Activated CD4-positive, alpha-beta T cell treated with anti-CD3 and anti-CD28 coated beads for 36 hours (primary cell): ENCODE results near the gene GPR176. TPM values are rescaled to one million over a fixed set of nuclear protein-coding genes. Genes with fewer than 3 reads are reported as not detected.

Experiments used
- ATAC-seq: fragments of 200-7000 bp; cut with Tn5 transposase; one replicate; pipeline ENCODE4 v1.10.0; 2021; ENCODE audit warnings: mild to moderate bottlenecking, moderate library complexity
- CTCF ChIA-PET: fragments of 350-600 bp; sonication (Branson Sonifier 250); formaldehyde crosslinking; loops from one replicate; lab custom pipeline; 2021; ENCODE audit warnings: antibody characterized with exemption; lab: Charles Lee
- POLR2A ChIA-PET: fragments of 350-600 bp; sonication (Branson Sonifier 250); formaldehyde crosslinking; loops from one replicate; lab custom pipeline; 2021; ENCODE audit warnings: antibody characterized with exemption, inconsistent platforms; lab: Charles Lee
- DNase-seq: peaks from one replicate; pipeline ENCODE4 v3.0.0-alpha.2; 2020
- H3K27ac Mint-ChIP-seq: one replicate; pipeline ENCODE4 v1.8.0; 2021; ENCODE audit warnings: mixed read lengths
- H3K27me3 Mint-ChIP-seq: one replicate; pipeline ENCODE4 v1.8.0; 2021; ENCODE audit warnings: mixed read lengths
- H3K36me3 Mint-ChIP-seq: one replicate; pipeline ENCODE4 v1.8.0; 2021; ENCODE audit warnings: low read depth, mixed read lengths
- H3K4me1 Mint-ChIP-seq: one replicate; pipeline ENCODE4 v1.8.0; 2021; ENCODE audit warnings: mixed read lengths
- H3K4me3 Mint-ChIP-seq: one replicate; pipeline ENCODE4 v1.8.0; 2021; ENCODE audit warnings: mild to moderate bottlenecking, moderate library complexity, mixed read lengths
- H3K9me3 Mint-ChIP-seq: one replicate; pipeline ENCODE4 v1.8.0; 2021; ENCODE audit warnings: low read depth, mixed read lengths
- intact Hi-C, 2 experiments: fragments of 100-400 bp; cut with DNase I in 1 of 2; cut with micrococcal nuclease in 1 of 2; formaldehyde crosslinking; loops; one replicate each; pipeline versions ENCODE4 v1.14.2 to v1.15.1; 2022 to 2024; cut with DNase I, micrococcal nuclease
- total RNA-seq, 2 experiments: library from RNA; stranded (reverse); gene quantifications; one replicate each; pipeline ENCODE4 v1.2.3, GENCODE V29; 2021

GPR176 gene
- total RNA-seq, 2 experiments from 2014 or later = 0.14 to 0.30 TPM

DNA sequence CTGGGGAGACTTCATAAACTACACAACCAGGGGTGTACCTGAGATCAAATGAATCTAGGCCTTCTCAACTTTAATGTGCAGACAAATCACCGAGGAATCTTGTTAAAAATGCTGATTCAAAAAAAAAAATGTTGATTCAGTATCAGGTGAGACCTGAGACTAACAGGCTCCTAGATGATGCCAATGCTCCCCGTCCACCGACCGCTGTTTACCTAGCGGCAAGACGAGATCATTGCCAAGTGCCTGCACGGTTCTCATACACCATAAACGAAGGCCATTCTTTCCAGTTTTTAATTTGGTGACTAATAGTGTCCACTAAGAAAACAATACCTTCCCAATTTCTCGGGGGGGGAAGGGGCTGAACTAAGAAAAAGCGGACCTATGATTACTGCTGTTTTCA is 134.9 kb downstream of the GPR176 start:
- CTCF ChIA-PET = interaction anchor here (0.6 to 1.3 kb wide), 13 partner anchors 8 to 490 kb away, joined by 3 to 7 read pairs (median 3); no protein-coding TSS in a partner anchor
- H3K4me1 Mint-ChIP-seq = peaks cover 57% of the 10 kb centered on the region
- DNase-seq = no peak
- H3K36me3 Mint-ChIP-seq = peaks cover 2% of the 10 kb centered on the region
- H3K4me3 Mint-ChIP-seq = no peak overlapping the region
- peak overlapping the region; percentile 56 for H3K27ac Mint-ChIP-seq
- ATAC-seq = no peak
- intact Hi-C loops = loop anchor here in 1 of 2 experiments (10.0 kb wide), 3 partner anchors 520 to 1230 kb away; partner anchors contain the start of genes IVD and PLCB2
- POLR2A ChIA-PET = no interaction called here
- H3K27me3 Mint-ChIP-seq = no peaks in the 10 kb centered on the region
- H3K9me3 Mint-ChIP-seq = no peaks in the 10 kb centered on the region

DNA sequence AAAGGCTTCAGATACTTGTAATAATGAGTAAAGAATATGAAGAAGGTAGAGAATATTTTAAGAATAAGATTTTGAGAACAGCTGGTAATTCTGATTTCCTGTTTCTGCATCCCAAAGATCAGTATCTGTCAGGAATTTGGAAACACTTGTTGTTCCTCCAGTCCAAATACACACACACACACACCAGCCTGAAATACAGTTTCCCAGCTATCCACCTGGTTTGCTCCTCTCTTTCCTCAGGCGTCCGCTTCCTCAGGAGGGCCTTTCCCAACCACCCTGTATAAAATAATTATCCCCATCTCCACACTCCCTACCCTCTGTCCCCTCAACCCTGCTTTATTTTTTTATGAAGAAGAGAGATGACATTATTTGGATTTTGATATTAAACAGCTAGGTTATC is 135.4 kb downstream of the GPR176 start:
- H3K4me3 Mint-ChIP-seq = peak overlapping the region; percentile 4
- H3K4me1 Mint-ChIP-seq = peaks cover 57% of the 10 kb centered on the region
- ChIA-PET CTCF (interaction anchor here (0.6 to 1.3 kb wide), 9 partner anchors 15 to 490 kb away, joined by 3 to 4 read pairs (median 3); no protein-coding TSS in a partner anchor), POLR2A (no interaction called here)
- ATAC-seq = no peak
- H3K9me3 Mint-ChIP-seq = no peaks in the 10 kb centered on the region
- DNase-seq = no peak
- peaks cover 2% of the 10 kb centered on the region for H3K36me3 Mint-ChIP-seq
- intact Hi-C loops = loop anchor here (5.0 to 10.0 kb wide), 5 partner anchors 148 to 1230 kb away; partner anchors contain the start of genes CCDC32 (in 1 of the 2), EIF2AK4 (in 1 of the 2), IVD (in 1 of the 2) and PLCB2 (in 1 of the 2)
- H3K27ac Mint-ChIP-seq = peak overlapping the region; percentile 56
- no peaks in the 10 kb centered on the region for H3K27me3 Mint-ChIP-seq

DNA sequence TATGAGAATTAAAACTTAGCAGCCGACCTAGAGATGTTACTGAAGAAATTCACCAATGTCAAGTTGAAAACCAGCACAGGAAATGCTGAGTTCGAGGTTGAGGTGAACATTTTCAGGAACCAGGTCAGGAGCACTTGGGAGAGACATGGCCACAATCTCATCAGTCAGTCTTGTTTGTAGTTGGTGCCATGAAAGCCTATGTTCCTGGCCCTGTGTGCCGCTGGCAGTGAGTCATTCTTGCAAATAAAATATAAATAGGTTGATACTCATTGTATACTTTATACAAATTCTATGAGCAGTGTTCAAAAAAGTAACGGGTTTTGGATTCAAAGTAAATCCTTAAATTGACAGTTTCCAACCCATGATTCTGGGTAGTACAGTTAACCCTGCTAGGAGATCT is 135.9 kb downstream of the GPR176 start:
- CTCF ChIA-PET = interaction anchor here (0.9 to 1.3 kb wide), 5 partner anchors 15 to 491 kb away, joined by 3 to 4 read pairs (median 3); no protein-coding TSS in a partner anchor
- peak overlapping the region; percentile 22 for H3K27ac Mint-ChIP-seq
- peaks cover 2% of the 10 kb centered on the region for H3K36me3 Mint-ChIP-seq
- POLR2A ChIA-PET = no interaction called here
- intact Hi-C loops = loop anchor here (5.0 to 10.0 kb wide), 5 partner anchors 148 to 1229 kb away; partner anchors contain the start of genes CCDC32 (in 1 of the 2), EIF2AK4 (in 1 of the 2), IVD (in 1 of the 2) and PLCB2 (in 1 of the 2)
- ATAC-seq = no peak
- no peaks in the 10 kb centered on the region for H3K27me3 Mint-ChIP-seq
- DNase-seq = no peak
- H3K9me3 Mint-ChIP-seq = no peaks in the 10 kb centered on the region
- peaks cover 57% of the 10 kb centered on the region for H3K4me1 Mint-ChIP-seq
- H3K4me3 Mint-ChIP-seq = peak overlapping the region; percentile 74

DNA sequence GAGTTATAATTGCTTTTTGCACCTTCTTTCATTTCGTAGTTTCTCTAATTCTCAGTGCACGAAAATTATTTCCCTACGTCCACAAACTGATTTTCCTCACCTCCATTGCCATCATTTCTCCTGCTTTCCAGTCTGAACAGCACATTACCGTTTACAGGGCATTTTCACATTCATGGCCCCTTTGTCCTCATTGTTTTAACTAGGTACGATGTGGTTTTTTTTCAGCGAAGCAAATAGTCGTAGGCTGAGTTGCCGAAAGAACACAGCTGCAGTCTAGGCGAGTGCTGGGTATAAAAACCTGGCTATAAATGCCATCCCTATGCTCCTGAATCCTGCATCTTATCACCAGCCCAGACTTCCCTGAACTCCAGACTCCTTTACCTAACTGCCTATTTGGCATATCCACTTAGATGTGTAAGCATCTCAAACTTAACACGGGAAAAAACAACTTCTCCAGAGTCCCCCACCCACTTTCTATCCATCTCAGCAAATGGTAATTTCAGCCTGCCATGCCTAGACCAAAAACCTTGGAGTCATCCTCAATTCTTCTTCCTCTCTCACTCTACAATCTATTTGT is 136.7 kb downstream of the GPR176 start:
- Mint-ChIP-seq H3K27ac (peak overlapping the region; percentile 84), H3K4me3 (peak overlapping the region; percentile 74), H3K27me3 (no peaks in the 10 kb centered on the region), H3K4me1 (peaks cover 54% of the 10 kb centered on the region), H3K9me3 (no peaks in the 10 kb centered on the region), H3K36me3 (peaks cover 2% of the 10 kb centered on the region)
- POLR2A ChIA-PET = interaction anchor here (0.6 kb wide), 2 partner anchors 1092 to 1451 kb away, joined by 3 to 10 read pairs; no protein-coding TSS in a partner anchor
- CTCF ChIA-PET = interaction anchor here (0.6 to 2.0 kb wide), 7 partner anchors 16 to 495 kb away, joined by 3 to 11 read pairs (median 5); partner anchors contain the start of genes BUB1B and EIF2AK4
- intact Hi-C loops = loop anchor here (2.0 to 10.0 kb wide), 10 partner anchors 149 to 1229 kb away; partner anchors contain the start of genes BAHD1 (in 1 of the 2), BMF (in 1 of the 2), CCDC32 (in 1 of the 2) and EIF2AK4 (in 1 of the 2)
- ATAC-seq (no peak), DNase-seq (no peak)

DNA sequence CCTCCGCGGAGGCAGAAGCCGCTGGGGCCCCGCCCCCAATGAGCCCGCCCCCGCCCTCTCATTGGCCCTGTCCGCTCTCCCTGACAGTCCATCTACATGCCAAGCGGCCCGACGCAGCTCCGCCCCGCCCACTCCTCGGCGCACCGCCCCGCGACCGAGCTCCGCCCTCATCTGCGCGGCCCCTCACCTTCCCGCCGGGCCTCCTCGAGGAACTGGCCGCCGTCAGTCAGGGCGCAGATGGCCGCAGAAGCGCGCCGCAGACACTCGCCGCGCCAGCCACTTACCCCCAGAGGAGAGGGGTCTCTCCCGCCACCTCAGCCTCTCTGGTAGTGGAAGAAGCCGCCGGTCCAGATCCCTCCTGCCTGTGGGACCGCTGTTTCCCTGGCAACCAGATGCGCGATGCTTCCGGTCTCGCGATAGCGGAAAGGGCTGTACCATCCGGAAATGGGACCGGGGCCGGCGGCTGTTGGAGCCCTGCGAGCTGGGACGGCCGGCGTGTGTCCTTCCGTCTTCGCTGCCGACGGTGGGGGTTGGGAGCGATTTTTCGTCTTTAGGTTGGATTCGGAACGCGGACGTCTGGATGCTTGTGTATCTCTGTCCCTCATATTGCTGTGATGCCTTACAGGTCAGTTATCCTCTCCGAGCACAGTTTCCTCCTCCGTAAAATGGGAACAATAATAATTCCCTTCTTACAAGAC is 137.5 kb downstream of the GPR176 start, which contains the start of gene FSIP1:
TSS of gene FSIP1 (minus strand) at position 401 of the 698 bp plus-strand sequence. CDS start 6,317 bp downstream, outside the sequence.
- Mint-ChIP-seq H3K4me1 (peaks cover 46% of the 10 kb centered on the region), H3K36me3 (no peaks in the 10 kb centered on the region), H3K27me3 (no peaks in the 10 kb centered on the region), H3K27ac (peak within 1 kb of the TSS; percentile 84), H3K4me3 (peak within 1 kb of the TSS; percentile 74), H3K9me3 (no peaks in the 10 kb centered on the region)
- peak; percentile 98 for DNase-seq
- ChIA-PET POLR2A (interaction anchor here (0.6 kb wide), 2 partner anchors 623 to 1091 kb away, joined by 3 to 10 read pairs; partner anchors contain the start of gene IVD), CTCF (interaction anchor here (0.6 to 2.0 kb wide), 9 partner anchors 9 to 1289 kb away, joined by 3 to 11 read pairs (median 5); partner anchors contain the start of genes BUB1B and EIF2AK4)
- intact Hi-C loops = loop anchor here (1.0 to 10.0 kb wide), 17 partner anchors 139 to 1328 kb away; partner anchors contain the start of genes EIF2AK4 (in 2 of the 2), SRP14 (in 2 of the 2), BAHD1 (in 1 of the 2) and BMF (in 1 of the 2)
- peak; percentile 99 for ATAC-seq

GRCh38 chr15:39781967-39782302 is 138.1 kb downstream of the GPR176 start:
- DNase-seq (no peak), ATAC-seq (no peak)
- Mint-ChIP-seq H3K27me3 (no peaks in the 10 kb centered on the region), H3K27ac (peak overlapping the region; percentile 84), H3K4me1 (peaks cover 43% of the 10 kb centered on the region), H3K4me3 (peak overlapping the region; percentile 74), H3K9me3 (no peaks in the 10 kb centered on the region), H3K36me3 (no peaks in the 10 kb centered on the region)
- intact Hi-C loops = loop anchor here (1.0 to 10.0 kb wide), 17 partner anchors 139 to 1328 kb away; partner anchors contain the start of genes EIF2AK4 (in 2 of the 2), SRP14 (in 2 of the 2), BAHD1 (in 1 of the 2) and BMF (in 1 of the 2)
- CTCF ChIA-PET = interaction anchor here (1.0 to 2.0 kb wide), 6 partner anchors 9 to 555 kb away, joined by 3 to 11 read pairs (median 4); partner anchors contain the start of genes BUB1B and EIF2AK4
- POLR2A ChIA-PET = interaction anchor here (0.6 kb wide), 1 partner anchor 624 kb away, joined by 3 read pairs; the partner anchor contains the start of gene IVD

- H3K4me1 Mint-ChIP-seq = peaks cover 38% of the 10 kb centered on the region
- no peaks in the 10 kb centered on the region for H3K36me3 Mint-ChIP-seq
- no peaks in the 10 kb centered on the region for H3K9me3 Mint-ChIP-seq
- peak overlapping the region; percentile 74 for H3K4me3 Mint-ChIP-seq
- H3K27me3 Mint-ChIP-seq = peaks cover 1% of the 10 kb centered on the region
- ChIA-PET POLR2A (no interaction called here), CTCF (interaction anchor here (2.0 kb wide), 1 partner anchor 153 kb away, joined by 11 read pairs; the partner anchor contains the start of gene EIF2AK4)
- intact Hi-C loops = loop anchor here (5.0 to 10.0 kb wide), 5 partner anchors 151 to 1227 kb away; partner anchors contain the start of genes CCDC32 (in 1 of the 2), EIF2AK4 (in 1 of the 2), IVD (in 1 of the 2) and PLCB2 (in 1 of the 2)
- no peak for DNase-seq
- ATAC-seq = no peak
- no peak overlapping the region for H3K27ac Mint-ChIP-seq
These were observed 138.7 kb downstream of the GPR176 start for GRCh38 chr15:39781147-39781966.

GRCh38 chr15:39778021-39778420 is 142.0 kb downstream of the GPR176 start:
- H3K36me3 Mint-ChIP-seq = no peaks in the 10 kb centered on the region
- peaks cover 1% of the 10 kb centered on the region for H3K27me3 Mint-ChIP-seq
- POLR2A ChIA-PET = interaction anchor here (0.5 kb wide), 1 partner anchor 483 kb away, joined by 5 read pairs; no protein-coding TSS in a partner anchor

GRCh38 chr15:39777496-39777895 is 142.6 kb downstream of the GPR176 start:
- intact Hi-C loops = no loop called here
- no peak overlapping the region for H3K4me3 Mint-ChIP-seq
- DNase-seq = no peak
- POLR2A ChIA-PET = interaction anchor here (0.5 kb wide), 1 partner anchor 482 kb away, joined by 5 read pairs; no protein-coding TSS in a partner anchor
- no peak for ATAC-seq
- no peaks in the 10 kb centered on the region for H3K9me3 Mint-ChIP-seq
- H3K27me3 Mint-ChIP-seq = peaks cover 1% of the 10 kb centered on the region
- H3K27ac Mint-ChIP-seq = no peak overlapping the region
- no peaks in the 10 kb centered on the region for H3K36me3 Mint-ChIP-seq
- CTCF ChIA-PET = interaction anchor here (0.5 to 2.1 kb wide), 4 partner anchors 8 to 559 kb away, joined by 3 to 4 read pairs (median 4); no protein-coding TSS in a partner anchor
- peaks cover 25% of the 10 kb centered on the region for H3K4me1 Mint-ChIP-seq

More at GRCh38 chr15:39778021-39778420, 142.0 kb downstream of the GPR176 start:
- H3K4me1 Mint-ChIP-seq = peaks cover 25% of the 10 kb centered on the region
- H3K27ac Mint-ChIP-seq = no peak overlapping the region
- intact Hi-C loops = no loop called here
- CTCF ChIA-PET = interaction anchor here (0.5 to 2.1 kb wide), 3 partner anchors 11 to 559 kb away, joined by 3 to 4 read pairs (median 4); no protein-coding TSS in a partner anchor
- ATAC-seq (no peak), DNase-seq (no peak)
- no peaks in the 10 kb centered on the region for H3K9me3 Mint-ChIP-seq
- no peak overlapping the region for H3K4me3 Mint-ChIP-seq
